Islet of Langerhans (tissue), 1 donor: ENCODE data around the gene NME2.
"Not testable (repeated sequence)": the region's sequence is repeated elsewhere in the genome, so short reads cannot be mapped to it uniquely, and the experiment has no call there.

ENCODE experiments used
- FAIRE-seq: peaks from one replicate; lab custom pipeline; 2011; peaks lifted over from hg19 to GRCh38; lab: Jason Lieb, UNC

Gene NME2

DNA sequence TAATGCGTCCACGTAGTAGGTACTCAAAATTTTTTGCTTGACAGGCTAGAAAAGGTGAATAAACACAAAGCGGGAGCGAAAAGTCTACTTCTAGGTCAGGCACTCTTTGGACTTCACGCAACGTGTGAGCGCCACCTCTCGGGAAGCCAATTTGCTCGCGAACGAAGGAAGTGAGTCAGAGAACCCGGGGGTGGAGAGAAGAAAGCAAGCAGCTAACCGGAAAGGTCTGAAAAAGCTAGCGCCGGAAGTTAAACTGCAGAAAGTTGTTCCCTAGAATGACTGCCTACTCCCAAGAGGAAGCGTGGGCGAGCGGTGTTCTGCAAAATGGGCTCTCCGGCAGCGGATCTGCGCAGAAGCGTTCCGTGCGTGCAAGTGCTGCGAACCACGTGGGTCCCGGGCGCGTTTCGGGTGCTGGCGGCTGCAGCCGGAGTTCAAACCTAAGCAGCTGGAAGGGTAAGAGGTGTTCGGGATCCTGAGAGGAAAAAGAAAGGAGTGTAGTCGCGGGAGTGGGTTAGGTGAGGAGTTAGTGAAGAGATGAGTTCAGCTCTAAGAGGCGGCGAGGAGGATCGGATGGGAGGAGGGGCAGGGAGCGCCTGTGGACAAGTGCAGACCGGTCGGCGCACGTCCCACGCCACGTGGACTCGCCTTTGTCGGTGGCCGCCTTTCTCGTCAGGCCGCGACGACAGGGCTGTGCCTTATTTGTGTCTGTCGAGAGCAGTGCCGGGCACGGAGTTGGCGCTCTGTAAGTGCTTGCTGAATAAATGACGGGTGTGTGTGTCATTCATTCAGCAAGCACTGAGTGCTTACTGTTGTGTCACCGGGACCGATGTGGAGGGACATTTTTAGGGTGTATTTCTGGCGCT is 12.8 kb upstream of the NME2 start, which contains the start of gene NME1:
NME1 (plus strand) TSS at position 350 of the 863 bp plus-strand sequence. CDS start 2,096 bp downstream, outside the sequence.
- FAIRE-seq = peak; percentile 92

DNA sequence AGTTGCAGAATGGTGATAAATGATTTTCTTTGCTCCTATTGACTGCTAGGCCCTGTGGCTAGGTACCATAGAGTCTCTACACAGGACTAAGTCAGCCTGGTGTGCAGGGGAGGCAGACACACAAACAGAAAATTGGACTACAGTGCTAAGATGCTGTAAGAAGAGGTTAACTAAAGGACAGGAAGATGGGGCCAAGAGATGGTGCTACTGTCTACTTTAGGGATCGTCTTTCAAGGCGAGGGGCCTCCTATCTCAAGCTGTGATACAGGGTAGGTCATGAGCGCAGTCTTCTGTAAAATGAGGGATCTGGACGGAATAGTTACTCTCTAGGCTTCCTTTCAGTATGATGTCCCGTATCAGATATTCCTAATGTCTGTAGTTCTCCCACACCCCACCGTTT is 12.0 kb upstream of the NME2 start:
- FAIRE-seq = no peak

DNA sequence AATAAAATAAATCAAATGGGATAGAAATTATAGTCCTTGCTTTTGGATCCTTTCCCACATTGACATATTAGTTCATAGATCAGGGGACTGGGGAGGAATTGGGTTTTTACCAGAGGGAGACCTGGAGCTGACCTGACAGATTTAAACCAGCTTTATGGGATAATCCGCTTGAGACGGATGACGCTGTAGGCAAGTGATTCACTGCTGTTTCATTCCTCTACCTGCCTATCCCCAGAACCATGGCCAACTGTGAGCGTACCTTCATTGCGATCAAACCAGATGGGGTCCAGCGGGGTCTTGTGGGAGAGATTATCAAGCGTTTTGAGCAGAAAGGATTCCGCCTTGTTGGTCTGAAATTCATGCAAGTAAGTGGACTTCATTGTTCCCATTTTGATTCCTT is 10.8 kb upstream of the NME2 start:
- no peak for FAIRE-seq

DNA sequence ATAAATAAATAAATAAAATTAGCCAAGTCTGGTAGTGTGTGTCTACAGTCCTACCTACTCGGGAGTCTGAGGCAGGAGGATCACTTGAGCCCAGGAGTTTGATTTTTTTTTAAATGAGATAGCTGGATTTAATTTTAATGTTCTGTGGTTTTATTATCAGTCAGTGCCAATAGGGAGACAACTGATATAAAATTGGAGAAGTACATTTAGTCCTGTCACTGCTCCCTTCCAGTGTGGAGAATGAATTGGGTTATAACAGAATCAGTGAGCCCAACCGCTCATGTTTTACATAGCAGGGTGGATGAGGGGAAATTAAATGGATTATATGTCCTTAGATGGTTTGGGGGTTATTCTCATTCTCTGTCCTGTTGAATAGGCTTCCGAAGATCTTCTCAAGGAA is 6.6 kb upstream of the NME2 start:
- no peak for FAIRE-seq

DNA sequence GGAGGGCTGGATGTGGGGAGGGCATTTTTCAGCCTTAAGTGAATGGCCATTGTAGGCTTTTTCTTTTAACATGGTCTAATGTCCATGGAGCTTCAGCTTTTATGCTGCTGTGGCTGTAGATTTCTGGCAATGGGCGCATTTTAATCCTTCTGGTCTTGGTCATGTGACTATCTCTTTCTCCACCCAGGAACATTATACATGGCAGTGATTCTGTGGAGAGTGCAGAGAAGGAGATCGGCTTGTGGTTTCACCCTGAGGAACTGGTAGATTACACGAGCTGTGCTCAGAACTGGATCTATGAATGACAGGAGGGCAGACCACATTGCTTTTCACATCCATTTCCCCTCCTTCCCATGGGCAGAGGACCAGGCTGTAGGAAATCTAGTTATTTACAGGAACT is 4.7 kb upstream of the NME2 start:
- no peak for FAIRE-seq

DNA sequence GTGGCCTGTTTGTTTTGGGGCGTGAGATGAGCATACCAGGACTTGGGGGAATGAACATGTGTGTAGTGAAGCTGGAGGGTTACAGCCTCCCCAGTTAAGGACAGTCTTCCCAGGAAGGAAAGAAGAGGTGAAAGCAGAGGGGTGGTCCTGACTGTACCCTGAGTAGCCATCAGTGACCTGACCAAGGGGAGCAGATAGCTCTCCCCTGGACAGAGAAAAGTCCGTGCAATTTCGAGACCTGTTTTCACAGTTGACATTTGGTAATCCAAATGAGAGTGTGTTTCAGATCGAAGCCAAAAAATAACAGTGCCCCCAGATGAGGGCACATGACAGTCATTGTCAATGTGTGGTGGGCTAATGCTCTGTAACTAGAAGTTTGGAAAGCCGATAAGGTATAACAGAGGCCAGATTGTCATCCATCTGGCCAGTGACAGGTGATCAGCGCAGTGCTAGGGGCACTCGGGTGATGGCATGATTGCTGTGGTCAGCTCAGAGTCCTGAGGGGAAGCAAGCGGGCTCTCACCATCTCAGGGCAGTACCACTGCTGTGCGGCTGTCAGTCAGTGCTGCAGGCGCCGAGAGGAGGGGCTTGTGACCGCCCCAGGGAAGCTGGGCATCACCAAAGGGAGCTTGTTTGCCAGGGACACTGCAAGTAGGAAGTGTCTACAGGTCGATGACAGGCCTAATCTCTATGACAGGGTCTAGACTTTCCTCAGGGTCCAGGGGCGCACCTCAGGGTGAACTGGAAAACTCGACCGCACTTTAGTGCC is 1.1 kb upstream of the NME2 start:
- FAIRE-seq = no peak

DNA sequence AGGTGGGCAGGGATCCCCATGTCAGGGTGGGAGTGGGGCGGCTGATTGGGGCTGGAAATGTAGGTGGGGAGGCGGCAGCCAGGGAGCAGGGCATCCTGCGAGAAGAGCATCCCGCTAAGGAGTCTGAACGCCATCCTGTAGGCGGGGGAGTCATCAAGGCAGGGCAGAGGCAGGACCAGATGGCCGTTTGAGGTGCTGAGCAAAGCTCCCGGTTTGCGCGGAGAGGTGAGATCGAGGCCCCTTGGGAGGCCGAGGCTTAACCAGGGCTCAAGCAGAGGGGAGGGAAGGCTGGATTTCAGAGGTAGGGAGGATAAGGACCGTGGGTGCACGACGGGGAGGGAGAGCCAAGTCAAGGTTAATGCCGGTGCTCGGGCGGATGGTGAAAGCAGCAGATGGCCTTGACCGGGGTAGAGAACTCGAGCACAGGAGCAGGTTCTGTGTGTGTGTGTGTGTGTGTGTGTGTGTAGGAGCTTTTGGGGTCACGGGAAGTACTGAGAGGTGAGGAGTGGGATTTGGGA is 472 bp upstream of the NME2 start:
- no peak for FAIRE-seq

DNA sequence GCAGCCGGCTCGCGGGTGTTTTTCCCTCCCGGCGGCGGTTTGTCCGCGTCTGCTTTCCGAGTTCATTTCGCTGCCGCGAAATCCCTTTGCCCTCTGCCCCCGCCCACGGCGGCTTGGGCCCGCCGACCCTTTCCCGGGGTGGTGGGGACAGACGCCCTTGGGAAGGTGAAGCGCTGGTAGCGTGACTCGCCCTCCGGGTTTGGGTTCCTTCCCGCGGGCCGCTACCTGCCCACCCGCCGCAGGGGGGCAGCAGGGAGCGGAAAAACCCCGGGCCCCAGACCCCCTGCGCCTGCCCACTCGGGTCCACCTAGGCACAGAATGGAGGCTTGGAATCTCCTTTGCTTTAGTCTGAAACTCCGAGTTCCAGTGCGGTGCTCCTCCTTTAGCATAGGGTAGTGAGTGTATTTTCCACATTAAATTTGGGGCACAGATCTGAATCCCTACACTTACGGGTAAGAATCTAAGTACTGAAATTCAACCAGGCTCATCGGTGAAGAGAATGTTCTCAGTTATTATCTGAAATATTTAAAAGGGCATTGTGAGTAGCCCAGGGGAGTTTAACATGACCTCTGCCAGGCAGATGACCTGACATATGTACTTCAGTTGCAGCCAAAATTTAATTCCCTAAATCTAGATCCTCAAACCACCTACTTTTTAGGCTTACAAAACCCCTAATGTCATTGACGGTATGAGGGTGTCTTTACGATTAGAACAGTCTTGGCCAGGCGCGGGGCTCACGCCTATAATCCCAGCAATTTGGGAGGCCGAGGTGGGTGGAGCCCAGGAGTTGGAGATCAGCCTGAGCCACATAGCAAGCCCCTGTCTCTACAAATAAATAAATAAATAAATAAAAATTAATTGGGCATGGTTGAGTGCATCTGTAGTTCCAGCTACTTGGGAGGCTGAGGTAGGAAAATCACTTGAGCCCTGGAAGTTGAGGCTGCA is 1.0 kb downstream of the NME2 start:
- FAIRE-seq = no peak

DNA sequence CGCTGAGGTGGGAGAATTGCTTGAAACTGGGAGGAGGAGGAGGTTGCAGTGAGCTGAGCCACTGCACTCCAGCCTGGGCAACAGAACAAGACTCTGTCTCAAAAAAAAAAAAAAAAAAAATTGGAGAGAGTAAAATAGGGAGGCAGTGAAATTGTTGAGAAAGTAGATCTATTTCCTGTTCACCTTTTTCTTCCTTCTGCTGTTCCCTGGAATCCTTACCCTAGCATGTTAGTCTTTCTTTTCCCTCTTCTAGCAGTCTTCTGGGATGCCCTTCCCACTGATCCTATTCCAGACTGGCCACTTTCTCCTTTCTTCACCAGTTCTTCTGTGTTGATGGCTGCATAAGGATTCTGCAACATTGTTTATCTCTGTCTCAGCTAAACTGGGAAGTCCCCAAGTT is 3.1 kb downstream of the NME2 start:
- FAIRE-seq = no peak

DNA sequence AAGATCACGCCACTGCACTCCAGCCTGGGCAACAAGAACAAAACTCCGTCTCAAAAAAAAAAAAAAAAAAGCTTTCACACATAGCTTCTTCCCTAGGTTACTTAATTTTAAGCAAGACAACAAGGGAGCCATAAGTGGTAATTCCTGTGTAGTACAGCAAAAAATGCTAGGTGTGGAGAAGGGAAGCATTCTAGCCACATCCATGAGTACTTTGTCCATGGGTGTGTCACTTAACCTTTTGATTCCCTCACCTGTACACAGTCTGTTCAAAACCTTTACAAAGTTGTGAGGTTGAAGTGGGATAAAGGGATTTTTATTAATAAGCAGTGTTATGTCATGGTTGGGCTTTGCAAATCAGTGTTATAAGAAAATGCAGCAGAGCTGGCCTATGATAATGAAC is 4.5 kb downstream of the NME2 start:
- FAIRE-seq = no peak

DNA sequence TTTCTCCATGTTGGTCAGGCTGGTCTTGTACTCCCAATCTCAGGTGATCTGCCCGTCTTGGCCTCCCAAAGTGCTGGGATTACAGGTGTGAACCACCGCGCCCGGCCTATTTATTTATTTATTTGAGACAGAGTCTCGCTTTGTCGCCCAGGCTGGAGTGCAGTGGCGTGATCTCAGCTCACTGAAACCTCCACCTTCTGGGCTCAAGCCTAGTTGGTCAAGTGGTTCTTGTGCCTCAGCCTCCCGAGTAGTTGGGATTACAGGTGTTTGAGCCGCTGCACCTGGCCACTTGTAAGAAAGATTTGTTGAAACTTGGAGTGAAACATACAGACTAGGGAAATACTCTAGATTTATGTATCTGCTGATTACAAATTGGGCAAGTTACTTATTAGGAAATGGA is 5.8 kb downstream of the NME2 start:
- not testable (repeated sequence) for FAIRE-seq

DNA sequence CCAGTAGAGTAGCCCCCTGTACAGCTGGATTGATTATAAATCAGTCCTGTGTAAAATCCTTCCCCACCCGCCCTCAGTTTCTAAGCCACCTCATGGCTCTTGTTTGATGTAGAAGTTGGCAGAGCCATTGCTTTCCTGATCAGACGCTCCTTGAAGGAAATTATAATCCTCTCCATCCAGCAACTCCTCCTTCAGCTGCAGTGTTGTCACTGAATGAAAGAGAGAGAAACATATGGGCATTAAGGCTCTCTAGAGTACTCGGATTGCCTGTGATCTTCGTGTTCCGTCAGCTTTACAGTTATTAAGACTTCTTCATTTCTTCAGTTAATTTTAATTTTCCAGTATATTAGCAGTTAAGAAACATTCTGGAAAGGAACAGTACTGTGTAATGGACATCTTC is 14.3 kb downstream of the NME2 start:
- no peak for FAIRE-seq

DNA sequence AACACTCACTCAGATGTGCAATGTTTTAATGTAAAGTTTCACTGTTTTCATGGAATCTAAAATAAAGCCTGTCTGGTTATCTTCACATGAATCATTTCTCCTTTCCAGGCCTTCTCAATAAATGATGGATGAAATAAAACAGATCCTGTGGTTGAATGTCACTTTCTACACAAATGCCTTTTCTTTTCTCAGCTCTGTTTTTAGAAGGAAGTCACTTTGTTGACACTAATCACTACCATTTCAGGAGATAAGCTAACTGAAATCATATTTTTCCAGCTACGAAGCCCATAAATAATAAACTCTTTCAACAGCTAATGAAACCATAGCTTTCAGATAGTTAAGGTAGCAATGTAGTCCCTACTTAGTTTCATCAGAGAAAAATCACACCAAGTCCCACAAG is 17.9 kb downstream of the NME2 start:
- FAIRE-seq = no peak

DNA sequence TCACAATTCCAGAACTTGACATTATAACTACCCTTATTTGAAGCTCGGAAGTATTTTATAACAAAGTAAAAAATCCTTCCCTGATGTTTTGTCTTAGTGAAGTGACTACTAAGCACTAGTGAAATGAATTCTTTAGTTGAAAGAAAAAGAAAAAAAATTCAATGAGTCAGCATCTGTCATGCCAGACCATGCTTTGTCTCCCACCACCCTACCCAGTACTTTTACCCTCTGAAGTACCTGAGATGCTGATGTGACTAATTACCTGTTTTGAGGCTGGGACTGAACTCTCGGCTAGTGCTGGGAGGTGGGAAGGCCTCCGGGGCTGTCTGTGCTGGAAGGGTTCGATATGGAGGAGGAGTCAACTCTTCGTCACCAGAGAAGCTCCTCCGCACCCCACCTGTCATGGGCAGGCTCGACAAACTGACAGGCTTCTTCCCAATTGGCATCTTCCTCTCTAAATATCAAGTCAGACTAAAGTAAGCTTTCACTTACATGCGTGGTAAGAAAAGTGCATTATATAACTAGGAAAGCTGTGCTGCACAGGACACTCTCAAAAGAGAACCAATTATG is 19.6 kb downstream of the NME2 start:
- no peak for FAIRE-seq

DNA sequence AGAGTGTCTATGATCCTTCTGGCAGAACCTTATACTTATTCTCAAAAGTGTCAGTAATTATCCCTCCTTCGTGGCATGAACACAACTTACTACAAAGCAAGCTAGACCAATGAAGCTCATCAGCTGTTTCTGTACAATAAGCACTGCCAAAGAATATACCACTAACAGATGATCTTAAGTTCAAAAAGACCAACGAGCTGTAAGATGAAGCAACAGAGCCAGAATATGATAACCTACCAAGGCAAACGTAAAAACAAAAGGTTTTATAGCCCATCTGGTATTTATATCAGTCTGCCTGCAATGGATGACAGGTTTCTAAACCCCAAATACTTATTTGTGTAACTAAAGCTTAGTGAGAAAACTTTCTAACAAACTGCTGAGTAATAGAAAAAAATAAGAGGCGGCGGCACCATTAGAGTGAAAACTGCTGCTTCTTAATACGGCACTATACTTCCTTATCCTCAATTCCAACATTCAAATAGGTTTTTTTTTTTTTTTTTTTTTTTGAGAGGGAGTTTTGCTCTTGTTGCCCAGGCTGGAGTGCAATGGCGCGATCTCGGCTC is 22.1 kb downstream of the NME2 start:
- no peak for FAIRE-seq

DNA sequence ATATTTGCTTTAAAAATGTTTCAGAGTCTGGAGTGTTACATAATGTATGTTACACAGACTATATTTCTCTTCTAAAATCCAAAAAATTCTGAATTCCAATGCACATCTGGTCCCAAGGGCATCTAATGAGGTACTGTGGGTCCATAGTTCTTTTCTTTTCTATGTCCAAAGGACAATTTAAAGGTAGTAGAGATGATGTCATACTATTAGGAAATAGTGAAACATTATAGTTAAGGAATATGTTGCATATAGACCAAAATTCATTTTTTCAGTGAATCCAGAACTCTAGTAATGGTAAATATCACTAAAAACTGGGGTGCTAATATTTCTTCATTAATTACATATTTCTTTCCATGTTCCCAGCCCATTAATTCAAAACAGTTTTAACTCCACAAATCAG is 23.0 kb downstream of the NME2 start:
- no peak for FAIRE-seq

DNA sequence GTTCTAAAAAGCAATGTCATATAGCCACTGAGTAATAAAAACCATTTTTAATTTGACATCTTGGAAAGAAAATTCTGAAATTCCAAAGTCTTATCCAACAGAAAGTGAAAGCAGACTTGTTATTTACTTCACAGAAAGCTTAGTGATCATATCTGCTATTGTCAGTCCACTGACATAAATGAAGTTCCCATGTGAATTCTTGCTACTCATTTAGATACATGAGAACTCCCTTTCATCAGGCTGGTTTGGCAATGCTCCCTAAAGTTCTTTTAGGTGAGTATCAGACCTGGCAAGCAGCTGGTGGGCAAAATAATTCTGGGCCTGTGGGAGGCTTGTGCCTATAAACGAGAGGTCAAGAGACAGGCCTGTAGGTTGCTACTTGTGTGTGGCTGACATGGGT is 23.4 kb downstream of the NME2 start:
- no peak for FAIRE-seq

DNA sequence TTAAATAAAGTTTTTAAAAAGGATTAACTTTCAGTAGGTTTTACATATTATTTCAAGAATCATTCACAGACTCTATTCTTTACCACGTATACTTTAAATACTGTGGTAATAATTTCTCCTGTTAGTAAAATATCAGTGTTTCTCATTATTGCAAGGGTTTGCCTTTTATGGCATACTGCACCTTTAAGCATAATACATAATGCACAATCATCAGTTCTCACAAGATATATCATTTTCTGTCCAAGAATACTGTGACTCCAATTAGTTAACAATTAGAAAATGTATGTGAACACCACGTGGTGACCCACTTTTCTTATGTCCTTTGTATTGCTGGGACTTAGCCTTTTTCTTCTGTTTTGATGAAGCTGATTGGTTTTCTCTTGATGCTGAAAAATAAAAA is 25.7 kb downstream of the NME2 start:
- FAIRE-seq = no peak

DNA sequence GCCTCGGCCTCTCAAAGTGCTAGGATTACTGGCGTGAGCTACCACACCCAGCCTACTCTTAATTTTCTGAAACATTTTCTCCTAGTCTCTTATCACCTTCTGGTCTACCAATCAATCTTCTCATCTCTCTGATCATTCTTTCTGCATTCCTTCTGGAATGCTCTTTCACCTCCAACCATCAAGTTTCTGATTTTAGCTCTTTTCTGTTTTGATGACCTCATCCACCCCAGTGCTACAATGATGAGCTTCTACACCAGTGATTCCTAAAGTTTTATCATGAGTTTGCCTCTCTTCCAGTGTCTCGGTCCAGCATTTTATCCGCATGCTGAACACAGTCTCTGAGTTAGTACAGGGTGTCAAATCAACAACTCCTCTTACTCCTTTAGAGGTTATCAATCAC is 31.5 kb downstream of the NME2 start:
- FAIRE-seq = no peak

DNA sequence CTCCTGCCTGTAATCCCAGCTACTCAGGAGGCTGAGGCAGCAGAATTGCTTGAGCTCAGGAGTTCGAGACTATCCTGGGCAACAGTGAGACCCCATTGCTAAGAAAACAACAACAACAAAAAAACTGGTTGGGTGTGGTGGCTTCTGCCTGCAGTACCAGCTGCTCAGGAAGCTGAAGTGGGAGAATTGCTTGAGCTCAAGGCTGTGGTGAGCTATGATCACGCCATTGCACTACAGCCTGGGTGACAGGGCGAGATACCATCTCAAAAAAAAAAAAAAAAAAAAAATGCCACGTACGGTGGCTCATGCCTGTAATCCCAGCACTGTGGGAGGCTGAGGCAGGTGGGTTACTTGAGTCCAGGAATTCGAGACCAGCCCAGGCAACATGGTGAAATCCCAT is 34.1 kb downstream of the NME2 start:
- no peak for FAIRE-seq

DNA sequence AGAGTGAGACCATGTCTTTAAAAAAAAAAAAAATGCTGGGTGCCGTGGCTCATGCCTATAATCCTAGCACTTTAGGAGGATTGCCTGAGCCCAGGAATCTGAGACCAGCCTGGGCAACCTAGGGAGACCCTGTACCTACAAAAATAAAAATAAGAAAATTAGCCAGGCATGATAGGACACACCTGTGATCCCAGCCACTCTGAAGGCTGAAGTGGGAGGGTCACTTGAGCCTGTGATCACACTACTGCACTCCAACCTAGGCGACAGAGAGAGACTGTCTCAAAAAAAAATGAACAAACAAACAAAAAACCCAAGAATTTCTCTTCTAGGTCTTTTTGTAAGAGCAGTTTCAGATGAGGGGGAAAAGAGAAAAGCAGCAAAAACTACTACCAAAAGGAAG is 34.6 kb downstream of the NME2 start:
- FAIRE-seq = no peak

DNA sequence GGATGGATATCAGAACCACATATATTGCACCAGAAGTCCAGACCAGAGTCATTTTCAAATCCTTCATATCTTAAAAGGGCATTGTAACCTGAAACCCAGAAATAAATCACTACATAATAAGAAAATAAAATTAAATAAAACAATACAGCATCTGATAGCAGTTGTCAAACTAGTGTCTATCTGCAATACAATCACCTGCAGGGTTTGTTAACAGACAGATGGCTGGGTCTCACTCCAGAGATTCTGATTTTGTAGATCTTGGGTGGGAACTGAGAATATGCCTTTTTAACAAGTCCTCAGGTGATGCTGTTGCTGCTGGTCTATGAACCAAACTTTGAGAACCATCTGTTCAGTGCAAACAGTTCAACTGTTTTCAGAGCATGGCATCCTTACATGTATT is 37.6 kb downstream of the NME2 start:
- no peak for FAIRE-seq
